ENCODE data around the gene LRRFIP1. TPM values are rescaled to one million over a fixed set of nuclear protein-coding genes. Genes with fewer than 3 reads are reported as not detected.
A peak's percentile ranks its signal among the peaks of the same experiment; 100 is the strongest.

The LRRFIP1 gene
- total RNA-seq, 4 donors from 2014 or later: 51.5 to 95.4 (median 65.6) TPM

DNA sequence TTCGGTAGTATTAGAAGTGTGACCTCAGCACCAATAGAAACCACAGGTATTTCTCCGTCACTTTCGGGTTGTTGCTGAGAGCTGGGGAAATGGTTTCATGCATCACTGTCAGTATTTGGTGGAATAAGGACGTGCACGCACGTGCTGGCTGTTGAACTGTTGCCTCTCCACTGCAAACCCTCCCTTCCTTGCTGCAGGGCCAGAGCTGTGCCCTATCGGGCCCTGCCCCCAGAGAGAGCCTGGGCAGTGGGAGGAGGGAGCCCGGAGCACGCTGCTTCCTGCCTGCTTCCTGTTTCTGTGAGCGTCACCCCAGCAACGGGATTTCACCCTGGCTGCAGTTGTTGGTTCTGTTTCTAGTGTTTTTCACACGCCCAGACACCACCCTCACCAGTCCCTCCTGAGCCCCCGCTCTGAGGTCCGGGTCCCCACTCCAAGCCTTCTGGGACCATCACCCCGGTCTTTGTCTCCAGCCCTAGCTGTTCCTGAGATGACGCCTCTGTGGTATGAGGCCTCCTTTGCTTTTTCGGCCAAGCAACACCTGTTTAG lies 47.4 kb downstream of the LRRFIP1 start:
- TF ChIP-seq EP300 (IDR thresholded peaks at IDR 0.05): peak; percentile 21 to 75
- peak in 2 of 5 experiments; percentile 47 to 50 for TF ChIP-seq CTCF (IDR thresholded peaks at IDR 0.05)
- TF ChIP-seq POLR2A (IDR thresholded peaks at IDR 0.05): peak in 1 of 2 donors; percentile 15
- Histone ChIP-seq H3K4me1 (peaks cover 0 to 66% (median 17%) of the 10 kb centered on the region in 4 donors), H3K27ac (peak overlapping the region in 3 of 4 donors; percentile 75 to 85 (median 81)), H3K27me3 (no peaks in the 10 kb centered on the region), H3K4me3 (peak overlapping the region in 3 of 4 donors; percentile 4 to 29 (median 9)), H3K36me3 (no peaks in the 10 kb centered on the region), H3K9me3 (no peaks in the 10 kb centered on the region)
- peak; percentile 59 to 75 for DNase-seq (ENCODE audit: low spot score in 2 of 2)
- WGBS, 2 donors: 13 to 17% methylated on average over 15 to 17 of the region's 17 CpGs

DNA sequence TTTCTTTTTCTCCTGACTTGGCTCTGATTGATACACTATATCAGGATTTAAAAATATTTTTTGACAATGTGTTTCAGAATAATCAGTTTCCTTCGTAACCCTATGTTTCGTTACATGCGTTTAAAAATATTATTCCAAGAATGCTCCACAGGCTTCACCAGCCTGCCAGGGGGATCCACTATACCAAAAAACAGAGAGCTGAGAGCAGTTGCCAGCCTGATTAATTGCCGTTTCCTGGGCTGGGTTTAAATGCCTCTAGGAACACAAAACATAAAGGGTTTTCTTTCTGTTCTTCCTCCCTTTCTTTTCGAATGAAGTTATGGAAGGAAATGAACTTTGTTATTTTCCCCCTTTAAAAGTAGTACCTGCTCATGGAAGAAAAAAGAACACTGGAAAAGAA lies 47.9 kb downstream of the LRRFIP1 start:
- Histone ChIP-seq H3K4me1 (peaks cover 0 to 62% (median 17%) of the 10 kb centered on the region in 4 donors), H3K36me3 (no peaks in the 10 kb centered on the region), H3K9me3 (no peaks in the 10 kb centered on the region), H3K27me3 (no peaks in the 10 kb centered on the region), H3K27ac (peak overlapping the region in 3 of 4 donors; percentile 75 to 85 (median 81)), H3K4me3 (peak overlapping the region in 2 of 4 donors; percentile 9 to 29)
- 63 to 69% methylated on average over 5 of the region's 5 CpGs for WGBS, 2 donors
- TF ChIP-seq CTCF (IDR thresholded peaks at IDR 0.05) (no peak), POLR2A (IDR thresholded peaks at IDR 0.05) (no peak), EP300 (IDR thresholded peaks at IDR 0.05) (no peak)
- DNase-seq (ENCODE audit: low spot score in 2 of 2): no peak

DNA sequence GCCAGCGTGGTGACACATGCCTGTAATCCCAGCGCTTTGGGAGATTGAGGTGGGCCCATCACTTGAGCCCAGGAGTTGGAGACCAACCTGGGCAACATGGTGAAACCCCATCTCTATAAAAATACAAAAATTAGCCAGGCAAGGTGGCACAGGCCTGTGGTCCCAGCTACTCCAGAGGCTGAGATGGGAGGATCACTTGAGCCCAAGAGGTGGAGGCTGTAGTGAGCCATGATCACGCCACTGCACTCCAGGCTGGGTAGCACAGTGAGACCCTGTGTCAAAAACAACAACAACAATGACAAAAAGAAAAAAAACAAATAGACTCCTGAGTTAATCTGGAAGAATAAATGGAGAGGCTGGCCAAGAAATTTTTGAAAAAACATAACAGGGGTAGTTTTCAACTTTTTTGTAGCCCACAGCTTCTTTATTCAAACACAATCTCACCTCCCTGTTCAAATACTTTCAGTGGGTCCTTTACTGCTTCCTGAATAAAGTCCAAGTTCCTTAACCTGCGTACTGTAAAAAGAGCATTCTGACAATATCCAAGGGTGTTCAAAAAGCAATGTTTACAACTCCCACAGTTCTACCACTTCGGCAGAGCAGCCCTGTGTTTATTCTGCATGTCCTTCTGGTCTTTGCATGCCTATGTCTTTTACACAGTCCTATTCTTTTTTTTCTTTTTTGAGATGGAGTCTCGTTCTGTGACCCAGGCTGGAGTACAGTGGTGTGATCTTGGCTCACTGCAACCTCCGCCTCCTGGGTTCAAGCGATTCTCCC lies 53.5 kb downstream of the LRRFIP1 start:
- Histone ChIP-seq H3K9me3 (no peaks in the 10 kb centered on the region), H3K4me1 (peaks cover 0 to 25% (median 3%) of the 10 kb centered on the region in 4 donors), H3K27ac (no peak overlapping the region), H3K36me3 (no peaks in the 10 kb centered on the region), H3K27me3 (no peaks in the 10 kb centered on the region), H3K4me3 (no peak overlapping the region)
- no peak for TF ChIP-seq POLR2A (IDR thresholded peaks at IDR 0.05)
- TF ChIP-seq EP300 (IDR thresholded peaks at IDR 0.05): no peak
- no peak for TF ChIP-seq CTCF (IDR thresholded peaks at IDR 0.05)
- WGBS, 2 donors: 90 to 91% methylated on average over 8 of the region's 8 CpGs
- DNase-seq (ENCODE audit: low spot score in 2 of 2): no peak

DNA sequence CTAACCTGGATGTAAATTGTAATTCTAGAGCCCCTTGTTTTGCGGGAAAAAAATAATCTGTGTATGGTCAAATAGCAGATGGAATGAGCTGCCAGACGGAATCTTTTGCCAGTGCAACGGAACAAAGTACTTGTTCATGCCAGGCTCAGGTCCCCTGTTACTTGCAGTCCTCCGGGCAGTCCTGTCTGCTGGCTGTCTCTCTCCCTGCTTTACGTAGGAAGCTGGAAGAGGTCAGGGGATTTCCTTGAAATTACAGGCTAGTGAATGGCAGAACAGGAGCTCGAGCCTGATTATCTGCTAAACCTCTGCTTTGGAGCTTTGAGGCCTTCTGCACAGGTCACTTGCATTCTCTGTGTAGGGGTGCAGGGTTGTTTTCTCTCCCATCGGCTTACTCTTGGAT lies 54.8 kb downstream of the LRRFIP1 start:
- peaks cover 0 to 20% (median 3%) of the 10 kb centered on the region in 4 donors for H3K4me1 ChIP-seq
- TF ChIP-seq EP300 (IDR thresholded peaks at IDR 0.05) (no peak), CTCF (IDR thresholded peaks at IDR 0.05) (no peak), POLR2A (IDR thresholded peaks at IDR 0.05) (no peak)
- no peak overlapping the region for H3K27ac ChIP-seq
- no peak overlapping the region for H3K4me3 ChIP-seq
- 74 to 75% methylated on average over 7 of the region's 7 CpGs for WGBS, 2 donors
- H3K9me3 ChIP-seq: no peaks in the 10 kb centered on the region
- no peaks in the 10 kb centered on the region for H3K36me3 ChIP-seq
- no peak for DNase-seq (ENCODE audit: low spot score in 2 of 2)
- no peaks in the 10 kb centered on the region for H3K27me3 ChIP-seq
